SK-N-SH treated with all-trans-retinoic acid at 6 μM for 48 hours (cell line): ENCODE results near the gene HS3ST3A1.
A peak's percentile ranks its signal among the peaks of the same experiment; 100 is the strongest.

Experiments
- ATAC-seq: fragments of 200-7000 bp; cut with Tn5 transposase; 3 replicates; pipeline ENCODE4 v1.9.1; 2020; ENCODE audit warnings: mild to moderate bottlenecking, moderate library complexity
- ARNTL ChIP-seq: fragments of 450-650 bp; formaldehyde crosslinking; IDR thresholded peaks from 2 replicates; pipeline ENCODE4 v1.5.0; 2020; ENCODE audit warnings: low read depth, mild to moderate bottlenecking, moderate library complexity, borderline replicate concordance
- BACH2 ChIP-seq: fragments of 250-450 bp; sonication (Bioruptor Pico); IDR thresholded peaks from 2 replicates; pipeline ENCODE4 v1.9.0; 2021; ENCODE audit warnings: mild to moderate bottlenecking, borderline replicate concordance
- CSDC2 ChIP-seq: fragments of 250-450 bp; sonication (Bioruptor Pico); IDR thresholded peaks from 2 replicates; pipeline ENCODE4 v1.5.0; 2020; ENCODE audit warnings: mild to moderate bottlenecking, moderate library complexity
- ESRRG ChIP-seq: fragments of 250-450 bp; sonication (Bioruptor Pico); IDR thresholded peaks from 2 replicates; pipeline ENCODE4 v1.6.1; 2021; ENCODE audit warnings: mild to moderate bottlenecking
- GLIS3 ChIP-seq: fragments of 250-450 bp; sonication (Bioruptor Pico); IDR thresholded peaks from 2 replicates; pipeline ENCODE4 v1.5.0; 2020; ENCODE audit warnings: mild to moderate bottlenecking, moderate library complexity
- ISL1 ChIP-seq: fragments of 250-450 bp; sonication (Bioruptor Pico); IDR thresholded peaks from 2 replicates; pipeline ENCODE4 v2.1.2; 2022; ENCODE audit warnings: mild to moderate bottlenecking, moderate library complexity
- OSR1 ChIP-seq: fragments of 250-450 bp; sonication (Bioruptor Pico); IDR thresholded peaks from 2 replicates; pipeline ENCODE4 v1.8.0; 2022; ENCODE audit warnings: moderate library complexity, mild to moderate bottlenecking, inconsistent platforms
- RARB ChIP-seq: fragments of 250-450 bp; sonication (Bioruptor Pico); IDR thresholded peaks from 2 replicates; pipeline ENCODE4 v1.8.0; 2021; ENCODE audit warnings: mild to moderate bottlenecking, moderate library complexity
- SNAI2 ChIP-seq: fragments of 250-450 bp; sonication (Bioruptor Pico); IDR thresholded peaks from 2 replicates; pipeline ENCODE4 v1.5.0; 2020; ENCODE audit warnings: mild to moderate bottlenecking, moderate library complexity
- TCF4 ChIP-seq: fragments of 250-450 bp; sonication (Bioruptor Pico); IDR thresholded peaks from 2 replicates; pipeline ENCODE4 v1.8.0; 2021; ENCODE audit warnings: mild to moderate bottlenecking, moderate library complexity, borderline replicate concordance
- ZC3H10 ChIP-seq: fragments of 250-450 bp; sonication (Bioruptor Pico); IDR thresholded peaks from 2 replicates; pipeline ENCODE4 v1.5.1; 2021; ENCODE audit warnings: mild to moderate bottlenecking, moderate library complexity
- ZFP3 ChIP-seq: fragments of 250-450 bp; sonication (Bioruptor Pico); IDR thresholded peaks from 2 replicates; pipeline ENCODE4 v1.5.0; 2020; ENCODE audit warnings: mild to moderate bottlenecking, moderate library complexity
- ZFP30 ChIP-seq: fragments of 450-650 bp; formaldehyde crosslinking; IDR thresholded peaks from 2 replicates; pipeline ENCODE4 v1.5.0; 2022; ENCODE audit warnings: mild to moderate bottlenecking, moderate library complexity
- ZNF565 ChIP-seq: fragments of 450-650 bp; formaldehyde crosslinking; conservative IDR thresholded peaks from 2 replicates; pipeline ENCODE4 v1.5.0; 2020; ENCODE audit warnings: low read depth, mild to moderate bottlenecking, moderate library complexity
- TF ChIP-seq, protein P1 (sequence below): fragments of 250-450 bp; sonication (Bioruptor Pico); IDR thresholded peaks from 2 replicates; pipeline ENCODE4 v1.8.0; 2021; ENCODE audit warnings: low read depth, mild to moderate bottlenecking, moderate library complexity, borderline replicate concordance
- TF ChIP-seq, protein P2 (sequence below): fragments of 250-450 bp; sonication (Bioruptor Pico); IDR thresholded peaks from 2 replicates; pipeline ENCODE4 v1.5.1; 2021; ENCODE audit warnings: mild to moderate bottlenecking, moderate library complexity
- TF ChIP-seq, protein P3 (sequence below): fragments of 250-450 bp; sonication (Bioruptor Pico); IDR thresholded peaks from 2 replicates; pipeline ENCODE4 v1.8.0; 2020; ENCODE audit warnings: mild to moderate bottlenecking, moderate library complexity, borderline replicate concordance
- TF ChIP-seq, protein P4 (sequence below): fragments of 250-450 bp; sonication (Bioruptor Pico); IDR thresholded peaks from 2 replicates; pipeline ENCODE4 v1.5.0; 2020; ENCODE audit warnings: mild to moderate bottlenecking, moderate library complexity

HS3ST3A1 gene

DNA sequence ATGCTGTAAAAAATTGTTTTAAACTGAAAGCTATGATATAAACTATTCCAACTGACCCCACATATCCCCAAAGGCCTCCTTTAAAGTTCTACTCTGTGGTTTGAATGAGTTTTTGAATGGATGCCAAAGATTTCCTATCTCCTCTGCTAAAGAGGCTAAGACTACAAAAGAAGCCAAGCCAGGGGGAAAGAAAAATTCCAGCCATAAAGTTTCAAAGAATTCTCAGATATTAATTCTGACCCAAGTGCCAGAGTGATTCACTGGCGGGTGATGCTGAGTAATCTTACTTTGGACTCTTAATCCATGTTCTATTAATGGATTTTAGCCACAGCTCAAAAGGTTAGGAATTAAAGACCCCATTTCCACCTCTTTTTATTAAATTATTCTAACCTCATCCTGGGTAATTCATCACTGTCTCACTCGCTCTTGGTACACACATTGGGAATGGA lies 60.7 kb downstream of the HS3ST3A1 start (continued):
- TF ChIP-seq ISL1 (CRISPR knock-in tag) = peak; percentile 97

DNA sequence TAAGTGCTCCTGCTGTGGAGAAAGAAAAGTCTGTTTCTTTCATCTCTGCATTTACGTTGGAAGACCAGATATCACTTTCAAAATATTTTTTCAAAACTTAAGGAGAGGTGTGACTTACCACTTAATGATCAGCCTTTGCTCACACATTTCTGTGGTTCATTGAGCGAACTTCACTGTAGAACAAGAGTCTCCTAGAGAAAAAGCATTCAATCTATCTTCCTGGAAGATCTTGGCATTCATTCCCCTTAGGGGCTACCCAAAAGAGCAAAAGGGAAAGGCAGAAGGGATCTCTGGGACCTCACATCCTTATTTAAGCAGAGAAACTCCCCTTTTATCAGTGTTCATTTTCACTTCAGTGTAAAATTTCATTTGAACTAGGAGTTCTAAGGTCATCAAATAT lies 61.2 kb downstream of the HS3ST3A1 start:
- TF ChIP-seq TCF4 (CRISPR knock-in tag) = no peak
- no peak for TF ChIP-seq ISL1 (CRISPR knock-in tag)
- TF ChIP-seq GLIS3 = no peak
- TF ChIP-seq, protein P1, sequence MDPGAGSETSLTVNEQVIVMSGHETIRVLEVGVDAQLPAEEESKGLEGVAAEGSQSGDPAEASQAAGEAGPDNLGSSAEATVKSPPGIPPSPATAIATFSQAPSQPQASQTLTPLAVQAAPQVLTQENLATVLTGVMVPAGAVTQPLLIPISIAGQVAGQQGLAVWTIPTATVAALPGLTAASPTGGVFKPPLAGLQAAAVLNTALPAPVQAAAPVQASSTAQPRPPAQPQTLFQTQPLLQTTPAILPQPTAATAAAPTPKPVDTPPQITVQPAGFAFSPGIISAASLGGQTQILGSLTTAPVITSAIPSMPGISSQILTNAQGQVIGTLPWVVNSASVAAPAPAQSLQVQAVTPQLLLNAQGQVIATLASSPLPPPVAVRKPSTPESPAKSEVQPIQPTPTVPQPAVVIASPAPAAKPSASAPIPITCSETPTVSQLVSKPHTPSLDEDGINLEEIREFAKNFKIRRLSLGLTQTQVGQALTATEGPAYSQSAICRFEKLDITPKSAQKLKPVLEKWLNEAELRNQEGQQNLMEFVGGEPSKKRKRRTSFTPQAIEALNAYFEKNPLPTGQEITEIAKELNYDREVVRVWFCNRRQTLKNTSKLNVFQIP (CRISPR knock-in tag) = no peak
- TF ChIP-seq RARB (CRISPR knock-in tag) = no peak
- TF ChIP-seq ARNTL (CRISPR knock-in tag) = no peak
- TF ChIP-seq, protein P2, sequence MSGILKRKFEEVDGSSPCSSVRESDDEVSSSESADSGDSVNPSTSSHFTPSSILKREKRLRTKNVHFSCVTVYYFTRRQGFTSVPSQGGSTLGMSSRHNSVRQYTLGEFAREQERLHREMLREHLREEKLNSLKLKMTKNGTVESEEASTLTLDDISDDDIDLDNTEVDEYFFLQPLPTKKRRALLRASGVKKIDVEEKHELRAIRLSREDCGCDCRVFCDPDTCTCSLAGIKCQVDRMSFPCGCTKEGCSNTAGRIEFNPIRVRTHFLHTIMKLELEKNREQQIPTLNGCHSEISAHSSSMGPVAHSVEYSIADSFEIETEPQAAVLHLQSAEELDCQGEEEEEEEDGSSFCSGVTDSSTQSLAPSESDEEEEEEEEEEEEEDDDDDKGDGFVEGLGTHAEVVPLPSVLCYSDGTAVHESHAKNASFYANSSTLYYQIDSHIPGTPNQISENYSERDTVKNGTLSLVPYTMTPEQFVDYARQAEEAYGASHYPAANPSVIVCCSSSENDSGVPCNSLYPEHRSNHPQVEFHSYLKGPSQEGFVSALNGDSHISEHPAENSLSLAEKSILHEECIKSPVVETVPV = no peak
- no peak for TF ChIP-seq ZC3H10 (CRISPR knock-in tag)
- TF ChIP-seq BACH2 (CRISPR knock-in tag) = no peak
- no peak for TF ChIP-seq ZFP3 (CRISPR knock-in tag)
- TF ChIP-seq ZNF565 = no peak
- no peak for TF ChIP-seq SNAI2 (CRISPR knock-in tag)
- no peak for TF ChIP-seq CSDC2 (CRISPR knock-in tag)
- TF ChIP-seq ESRRG (CRISPR knock-in tag) = no peak
- TF ChIP-seq, protein P3, sequence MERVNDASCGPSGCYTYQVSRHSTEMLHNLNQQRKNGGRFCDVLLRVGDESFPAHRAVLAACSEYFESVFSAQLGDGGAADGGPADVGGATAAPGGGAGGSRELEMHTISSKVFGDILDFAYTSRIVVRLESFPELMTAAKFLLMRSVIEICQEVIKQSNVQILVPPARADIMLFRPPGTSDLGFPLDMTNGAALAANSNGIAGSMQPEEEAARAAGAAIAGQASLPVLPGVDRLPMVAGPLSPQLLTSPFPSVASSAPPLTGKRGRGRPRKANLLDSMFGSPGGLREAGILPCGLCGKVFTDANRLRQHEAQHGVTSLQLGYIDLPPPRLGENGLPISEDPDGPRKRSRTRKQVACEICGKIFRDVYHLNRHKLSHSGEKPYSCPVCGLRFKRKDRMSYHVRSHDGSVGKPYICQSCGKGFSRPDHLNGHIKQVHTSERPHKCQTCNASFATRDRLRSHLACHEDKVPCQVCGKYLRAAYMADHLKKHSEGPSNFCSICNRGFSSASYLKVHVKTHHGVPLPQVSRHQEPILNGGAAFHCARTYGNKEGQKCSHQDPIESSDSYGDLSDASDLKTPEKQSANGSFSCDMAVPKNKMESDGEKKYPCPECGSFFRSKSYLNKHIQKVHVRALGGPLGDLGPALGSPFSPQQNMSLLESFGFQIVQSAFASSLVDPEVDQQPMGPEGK (CRISPR knock-in tag) = no peak
- no peak for TF ChIP-seq ZFP30
- TF ChIP-seq, protein P4, sequence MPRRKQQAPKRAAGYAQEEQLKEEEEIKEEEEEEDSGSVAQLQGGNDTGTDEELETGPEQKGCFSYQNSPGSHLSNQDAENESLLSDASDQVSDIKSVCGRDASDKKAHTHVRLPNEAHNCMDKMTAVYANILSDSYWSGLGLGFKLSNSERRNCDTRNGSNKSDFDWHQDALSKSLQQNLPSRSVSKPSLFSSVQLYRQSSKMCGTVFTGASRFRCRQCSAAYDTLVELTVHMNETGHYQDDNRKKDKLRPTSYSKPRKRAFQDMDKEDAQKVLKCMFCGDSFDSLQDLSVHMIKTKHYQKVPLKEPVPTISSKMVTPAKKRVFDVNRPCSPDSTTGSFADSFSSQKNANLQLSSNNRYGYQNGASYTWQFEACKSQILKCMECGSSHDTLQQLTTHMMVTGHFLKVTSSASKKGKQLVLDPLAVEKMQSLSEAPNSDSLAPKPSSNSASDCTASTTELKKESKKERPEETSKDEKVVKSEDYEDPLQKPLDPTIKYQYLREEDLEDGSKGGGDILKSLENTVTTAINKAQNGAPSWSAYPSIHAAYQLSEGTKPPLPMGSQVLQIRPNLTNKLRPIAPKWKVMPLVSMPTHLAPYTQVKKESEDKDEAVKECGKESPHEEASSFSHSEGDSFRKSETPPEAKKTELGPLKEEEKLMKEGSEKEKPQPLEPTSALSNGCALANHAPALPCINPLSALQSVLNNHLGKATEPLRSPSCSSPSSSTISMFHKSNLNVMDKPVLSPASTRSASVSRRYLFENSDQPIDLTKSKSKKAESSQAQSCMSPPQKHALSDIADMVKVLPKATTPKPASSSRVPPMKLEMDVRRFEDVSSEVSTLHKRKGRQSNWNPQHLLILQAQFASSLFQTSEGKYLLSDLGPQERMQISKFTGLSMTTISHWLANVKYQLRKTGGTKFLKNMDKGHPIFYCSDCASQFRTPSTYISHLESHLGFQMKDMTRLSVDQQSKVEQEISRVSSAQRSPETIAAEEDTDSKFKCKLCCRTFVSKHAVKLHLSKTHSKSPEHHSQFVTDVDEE (CRISPR knock-in tag) = no peak
- ATAC-seq = no peak

DNA sequence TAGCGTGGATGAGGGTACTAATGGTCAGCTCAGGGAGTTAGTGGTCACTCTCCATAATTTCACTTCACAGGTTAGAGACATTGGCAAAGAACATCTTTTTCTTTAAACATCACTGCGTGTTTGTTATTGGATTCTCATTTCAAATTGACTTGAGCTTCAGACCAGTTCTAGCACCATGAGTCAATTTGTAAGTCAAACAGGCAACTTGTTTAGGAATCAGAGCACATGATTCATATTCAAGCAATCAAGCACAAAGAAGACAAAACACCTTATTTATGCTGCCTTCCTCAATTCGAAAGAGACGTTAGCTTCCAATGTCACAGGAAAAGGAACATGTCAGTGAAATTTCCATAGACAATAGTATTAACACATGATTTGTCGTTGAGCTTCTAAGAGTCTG lies 62.3 kb downstream of the HS3ST3A1 start:
- TF ChIP-seq ZFP3 (CRISPR knock-in tag) (no peak), ZNF565 (no peak), SNAI2 (CRISPR knock-in tag) (no peak), ARNTL (CRISPR knock-in tag) (no peak), ZFP30 (no peak), OSR1 (CRISPR knock-in tag) (no peak), ZC3H10 (CRISPR knock-in tag) (no peak), BACH2 (CRISPR knock-in tag) (no peak), GLIS3 (no peak)
- TF ChIP-seq, protein P1 (CRISPR knock-in tag) = no peak
- TF ChIP-seq, protein P4 (CRISPR knock-in tag) = no peak
- no peak for ATAC-seq
